ENCODE results near the gene EIF2AK3.

DNA sequence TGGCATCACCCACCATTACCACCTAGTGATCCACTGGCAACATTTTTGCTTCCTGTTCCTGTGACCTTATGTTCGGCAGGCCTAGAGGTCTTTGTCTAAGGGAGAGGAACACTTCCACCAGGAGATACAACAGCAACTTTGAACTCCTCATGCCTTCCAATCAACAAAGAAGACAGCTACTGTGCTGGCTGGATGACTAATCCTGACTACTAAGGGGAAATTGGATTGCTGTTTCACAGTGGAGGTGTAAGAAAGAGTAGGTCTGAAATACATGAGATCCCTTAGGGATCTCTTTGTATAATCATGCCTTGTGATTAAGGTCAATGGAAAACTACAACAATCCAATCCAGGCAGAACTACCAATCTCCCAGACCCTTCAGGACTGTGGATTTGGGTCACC lies 45.2 kb downstream of the EIF2AK3 start:
- TF ChIP-seq, protein P1, sequence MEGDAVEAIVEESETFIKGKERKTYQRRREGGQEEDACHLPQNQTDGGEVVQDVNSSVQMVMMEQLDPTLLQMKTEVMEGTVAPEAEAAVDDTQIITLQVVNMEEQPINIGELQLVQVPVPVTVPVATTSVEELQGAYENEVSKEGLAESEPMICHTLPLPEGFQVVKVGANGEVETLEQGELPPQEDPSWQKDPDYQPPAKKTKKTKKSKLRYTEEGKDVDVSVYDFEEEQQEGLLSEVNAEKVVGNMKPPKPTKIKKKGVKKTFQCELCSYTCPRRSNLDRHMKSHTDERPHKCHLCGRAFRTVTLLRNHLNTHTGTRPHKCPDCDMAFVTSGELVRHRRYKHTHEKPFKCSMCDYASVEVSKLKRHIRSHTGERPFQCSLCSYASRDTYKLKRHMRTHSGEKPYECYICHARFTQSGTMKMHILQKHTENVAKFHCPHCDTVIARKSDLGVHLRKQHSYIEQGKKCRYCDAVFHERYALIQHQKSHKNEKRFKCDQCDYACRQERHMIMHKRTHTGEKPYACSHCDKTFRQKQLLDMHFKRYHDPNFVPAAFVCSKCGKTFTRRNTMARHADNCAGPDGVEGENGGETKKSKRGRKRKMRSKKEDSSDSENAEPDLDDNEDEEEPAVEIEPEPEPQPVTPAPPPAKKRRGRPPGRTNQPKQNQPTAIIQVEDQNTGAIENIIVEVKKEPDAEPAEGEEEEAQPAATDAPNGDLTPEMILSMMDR (IDR thresholded peaks at IDR 0.05; ENCODE audit: borderline replicate concordance, extremely low read depth, low read length, poor library complexity, severe bottlenecking): no peak
- TF ChIP-seq EZH2 (IDR thresholded peaks at IDR 0.05; ENCODE audit: borderline replicate concordance, low read depth, low read length, severe bottlenecking): no peak
